Neural cell (in vitro differentiated cells): ENCODE results near the gene ADAMTS14.

Experiments
- CTCF ChIP-seq: fragments of 450-650 bp; IDR thresholded peaks from 2 replicates; pipeline ENCODE4 v1.5.1; 2014; ENCODE audit warnings: antibody characterized with exemption, mild to moderate bottlenecking, moderate library complexity; ENCODE audit not compliant: poor library complexity, severe bottlenecking
- EP300 ChIP-seq: fragments of 450-650 bp; conservative IDR thresholded peaks from 2 replicates; pipeline ENCODE4 v1.6.1; 2014; ENCODE audit warnings: antibody characterized with exemption, mild to moderate bottlenecking, moderate library complexity; ENCODE audit not compliant: poor library complexity, severe bottlenecking
- EZH2 ChIP-seq: fragments of 200-600, 300-800 bp; shearing (Covaris generic), sonication (generic); IDR thresholded peaks from 2 replicates; pipeline ENCODE4 v1.6.1; 2014; ENCODE audit warnings: antibody characterized with exemption, low read length, borderline replicate concordance, mild to moderate bottlenecking; ENCODE audit not compliant: insufficient read depth, poor library complexity, severe bottlenecking
- POLR2AphosphoS5 ChIP-seq: IDR thresholded peaks from 2 replicates; pipeline ENCODE4 v1.6.1; 2012
- RAD21 ChIP-seq: fragments of 450-650 bp; conservative IDR thresholded peaks from 2 replicates; pipeline ENCODE4 v1.6.1; 2014; ENCODE audit warnings: antibody characterized with exemption, mild to moderate bottlenecking, moderate library complexity
- REST ChIP-seq: IDR thresholded peaks from 2 replicates; pipeline ENCODE4 v1.6.1; 2012; ENCODE audit warnings: borderline replicate concordance
- SMC3 ChIP-seq: fragments of 450-650 bp; conservative IDR thresholded peaks from 2 replicates; pipeline ENCODE4 v1.6.1; 2014; ENCODE audit warnings: antibody characterized with exemption, mild to moderate bottlenecking, moderate library complexity; ENCODE audit not compliant: poor library complexity
- TAF1 ChIP-seq: IDR thresholded peaks from 2 replicates; pipeline ENCODE4 v1.6.1; 2012; ENCODE audit warnings: low read depth

GRCh38 chr10:70673043-70673928, 980 bp downstream of the ADAMTS14 start:
- no peak for TF ChIP-seq CTCF
- no peak for TF ChIP-seq POLR2AphosphoS5
- no peak for TF ChIP-seq SMC3
- TF ChIP-seq EZH2: no peak
- TF ChIP-seq RAD21: no peak
- no peak for TF ChIP-seq REST
- no peak for TF ChIP-seq EP300
- no peak for TF ChIP-seq TAF1
